Activated naive CD8-positive, alpha-beta T cell treated with anti-CD3 and anti-CD28 coated beads for 36 hours (primary cell): ENCODE measurements around the gene SLC35E2B. TPM values are rescaled to one million over a fixed set of nuclear protein-coding genes. Genes with fewer than 3 reads are reported as not detected.
"Not testable (repeated sequence)": the region's sequence is repeated elsewhere in the genome, so short reads cannot be mapped to it uniquely, and the experiment has no call there.

Experiments
- DNase-seq: peaks from one replicate; pipeline ENCODE4 v3.0.0; 2021
- H3K27ac Mint-ChIP-seq: one replicate; pipeline ENCODE4 v1.8.0; 2022; ENCODE audit warnings: mild to moderate bottlenecking, moderate library complexity, mixed read lengths
- H3K27me3 Mint-ChIP-seq: one replicate; pipeline ENCODE4 v1.8.0; 2022; ENCODE audit warnings: mild to moderate bottlenecking, mixed read lengths
- H3K36me3 Mint-ChIP-seq: one replicate; pipeline ENCODE4 v1.8.0; 2021; ENCODE audit warnings: mild to moderate bottlenecking, mixed read lengths
- H3K4me1 Mint-ChIP-seq: one replicate; pipeline ENCODE4 v1.8.0; 2021; ENCODE audit warnings: mixed read lengths
- H3K4me3 Mint-ChIP-seq: one replicate; pipeline ENCODE4 v1.8.0; 2022; ENCODE audit warnings: mild to moderate bottlenecking, moderate library complexity, mixed read lengths
- H3K9me3 Mint-ChIP-seq: one replicate; pipeline ENCODE4 v1.8.0; 2022; ENCODE audit warnings: mixed read lengths
- total RNA-seq, 2 experiments: library from RNA; stranded (reverse); gene quantifications; one replicate each; pipeline ENCODE4 v1.2.3, GENCODE V29; 2021

SLC35E2B gene
- total RNA-seq, 2 experiments from 2014 or later = 19.3 to 20.1 TPM

DNA sequence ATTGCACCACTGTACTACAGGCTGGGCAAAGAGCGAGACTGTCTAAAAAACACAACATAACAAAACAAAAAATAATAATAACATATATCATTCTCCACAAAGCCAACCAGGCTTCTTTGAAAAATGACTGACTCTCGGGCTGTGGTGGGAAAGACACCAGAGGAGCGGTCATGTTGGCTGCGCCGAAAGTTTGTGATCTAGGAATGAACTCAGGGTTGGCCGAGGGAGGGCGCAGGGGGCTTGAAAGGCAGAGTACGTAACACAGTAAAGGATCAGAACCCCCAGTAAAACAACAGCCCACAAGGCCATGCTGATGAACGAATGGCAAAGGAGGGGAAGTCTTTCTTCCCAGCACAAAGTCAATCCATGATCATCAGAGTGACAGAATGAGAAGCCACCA, 4.7 kb downstream of the SLC35E2B start:
- Mint-ChIP-seq H3K4me3 (no peak overlapping the region), H3K4me1 (peaks cover 11% of the 10 kb centered on the region), H3K27me3 (no peaks in the 10 kb centered on the region), H3K36me3 (peaks cover 6% of the 10 kb centered on the region), H3K27ac (peak overlapping the region; percentile 65), H3K9me3 (no peaks in the 10 kb centered on the region)
- DNase-seq = no peak

GRCh38 chr1:1684031-1684681, 8.4 kb downstream of the SLC35E2B start:
- Mint-ChIP-seq H3K4me1 (peaks cover 13% of the 10 kb centered on the region), H3K27ac (no peak overlapping the region), H3K4me3 (no peak overlapping the region), H3K36me3 (peaks cover 3% of the 10 kb centered on the region), H3K9me3 (no peaks in the 10 kb centered on the region), H3K27me3 (no peaks in the 10 kb centered on the region)
- DNase-seq = no peak

DNA sequence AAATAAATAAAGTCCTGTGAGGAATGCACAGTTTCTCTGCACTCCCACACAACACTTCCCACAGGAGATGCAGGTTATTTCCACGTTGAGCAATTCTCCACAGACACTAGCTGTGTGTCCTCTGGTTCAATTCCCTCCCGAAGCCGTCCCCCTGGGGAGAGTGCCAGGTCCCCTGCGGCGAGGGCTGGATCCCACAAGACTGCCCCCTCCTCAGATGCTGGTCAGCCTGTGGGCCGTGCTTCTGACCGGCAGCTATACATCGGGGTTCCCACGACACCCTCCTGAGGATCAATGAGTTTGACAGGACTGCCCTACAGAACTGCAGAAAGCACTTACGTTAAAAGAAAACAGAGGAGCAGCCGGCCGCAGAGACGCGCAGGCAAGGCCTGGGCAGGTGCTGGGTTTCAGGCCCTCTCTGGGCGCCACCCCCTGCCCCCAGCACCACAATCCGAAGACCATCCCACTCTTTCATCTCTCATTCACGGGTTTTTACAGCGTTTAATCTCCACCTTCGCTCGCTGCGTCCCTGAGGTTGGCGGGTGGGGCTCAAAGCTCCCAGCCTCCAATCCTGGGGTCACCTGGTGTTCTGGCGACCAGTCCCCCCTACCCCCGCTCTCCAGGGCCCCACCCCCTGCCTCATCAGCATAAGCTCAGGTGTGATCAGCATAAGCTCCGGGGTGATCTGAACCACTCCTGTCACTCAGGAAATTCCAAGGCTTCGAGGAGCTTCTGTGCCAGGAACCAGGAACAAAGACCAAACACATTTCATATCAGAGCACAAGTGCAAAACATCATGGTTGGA, 9.3 kb downstream of the SLC35E2B start:
- Mint-ChIP-seq H3K4me3 (no peak overlapping the region), H3K9me3 (no peaks in the 10 kb centered on the region), H3K4me1 (peaks cover 17% of the 10 kb centered on the region), H3K36me3 (peaks cover 3% of the 10 kb centered on the region), H3K27ac (no peak overlapping the region), H3K27me3 (no peaks in the 10 kb centered on the region)
- DNase-seq = no peak

- H3K9me3 Mint-ChIP-seq = no peaks in the 10 kb centered on the region
- no peaks in the 10 kb centered on the region for H3K27me3 Mint-ChIP-seq
- no peak overlapping the region for H3K4me3 Mint-ChIP-seq
- DNase-seq = no peak
- H3K4me1 Mint-ChIP-seq = peaks cover 20% of the 10 kb centered on the region
- no peak overlapping the region for H3K27ac Mint-ChIP-seq
- peaks cover 2% of the 10 kb centered on the region for H3K36me3 Mint-ChIP-seq
Observed at GRCh38 chr1:1680912-1681273, 11.7 kb downstream of the SLC35E2B start.

DNA sequence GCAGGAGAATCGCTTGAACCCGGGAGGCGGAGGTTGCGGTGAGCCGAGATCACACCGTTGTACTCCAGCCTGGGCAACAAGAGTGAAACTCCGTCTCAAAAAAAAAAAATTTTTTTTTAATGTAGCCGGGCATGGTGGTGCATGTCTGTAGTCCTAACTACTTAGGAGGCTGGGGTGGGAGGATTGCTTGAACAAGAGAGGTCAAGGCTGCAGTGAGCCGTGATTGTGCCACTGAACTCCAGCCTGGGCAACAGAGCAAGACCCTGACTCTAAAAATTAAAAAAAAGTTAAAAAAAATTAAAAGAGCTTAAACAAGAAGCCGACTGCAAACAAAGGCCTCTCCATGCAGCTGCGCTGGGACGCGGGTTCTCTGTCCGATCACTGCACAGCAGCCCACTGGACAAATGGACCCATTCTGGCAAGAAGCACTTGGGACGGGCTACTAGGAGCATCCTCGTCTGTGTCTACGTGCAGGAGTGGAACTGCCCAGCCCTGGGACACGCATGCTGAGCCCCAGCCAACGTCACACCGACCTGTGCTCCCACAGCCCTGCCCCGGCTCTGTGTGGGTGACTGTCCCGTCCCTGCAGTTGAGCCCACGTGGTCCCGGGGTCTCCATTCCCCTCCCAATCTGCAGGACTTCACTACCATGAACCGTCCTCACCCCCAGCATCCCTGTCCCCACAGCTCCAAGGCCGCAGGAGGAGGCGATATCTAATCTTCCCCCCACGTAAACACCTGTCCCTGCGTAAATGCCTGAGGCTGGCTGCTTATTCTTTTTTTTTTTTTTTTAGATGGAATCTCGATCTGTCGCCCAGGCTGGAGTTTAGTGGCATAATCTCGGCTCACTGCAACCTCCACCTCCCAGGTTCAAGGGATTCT, 12.3 kb downstream of the SLC35E2B start:
- Mint-ChIP-seq H3K4me3 (no peak overlapping the region), H3K27ac (no peak overlapping the region), H3K36me3 (peaks cover 2% of the 10 kb centered on the region)

GRCh38 chr1:1678581-1679380, 13.8 kb downstream of the SLC35E2B start:
- H3K27me3 Mint-ChIP-seq = no peaks in the 10 kb centered on the region
- peak overlapping the region; percentile 76 for H3K4me3 Mint-ChIP-seq
- peak; percentile 67 for DNase-seq
- peaks cover 3% of the 10 kb centered on the region for H3K36me3 Mint-ChIP-seq
- peaks cover 19% of the 10 kb centered on the region for H3K4me1 Mint-ChIP-seq
- H3K27ac Mint-ChIP-seq = peak overlapping the region; percentile 94
- H3K9me3 Mint-ChIP-seq = no peaks in the 10 kb centered on the region

More for the DNA sequence above, 12.3 kb downstream of the SLC35E2B start:
- Mint-ChIP-seq H3K9me3 (no peaks in the 10 kb centered on the region), H3K4me1 (peaks cover 18% of the 10 kb centered on the region), H3K27me3 (no peaks in the 10 kb centered on the region)
- DNase-seq = no peak

DNA sequence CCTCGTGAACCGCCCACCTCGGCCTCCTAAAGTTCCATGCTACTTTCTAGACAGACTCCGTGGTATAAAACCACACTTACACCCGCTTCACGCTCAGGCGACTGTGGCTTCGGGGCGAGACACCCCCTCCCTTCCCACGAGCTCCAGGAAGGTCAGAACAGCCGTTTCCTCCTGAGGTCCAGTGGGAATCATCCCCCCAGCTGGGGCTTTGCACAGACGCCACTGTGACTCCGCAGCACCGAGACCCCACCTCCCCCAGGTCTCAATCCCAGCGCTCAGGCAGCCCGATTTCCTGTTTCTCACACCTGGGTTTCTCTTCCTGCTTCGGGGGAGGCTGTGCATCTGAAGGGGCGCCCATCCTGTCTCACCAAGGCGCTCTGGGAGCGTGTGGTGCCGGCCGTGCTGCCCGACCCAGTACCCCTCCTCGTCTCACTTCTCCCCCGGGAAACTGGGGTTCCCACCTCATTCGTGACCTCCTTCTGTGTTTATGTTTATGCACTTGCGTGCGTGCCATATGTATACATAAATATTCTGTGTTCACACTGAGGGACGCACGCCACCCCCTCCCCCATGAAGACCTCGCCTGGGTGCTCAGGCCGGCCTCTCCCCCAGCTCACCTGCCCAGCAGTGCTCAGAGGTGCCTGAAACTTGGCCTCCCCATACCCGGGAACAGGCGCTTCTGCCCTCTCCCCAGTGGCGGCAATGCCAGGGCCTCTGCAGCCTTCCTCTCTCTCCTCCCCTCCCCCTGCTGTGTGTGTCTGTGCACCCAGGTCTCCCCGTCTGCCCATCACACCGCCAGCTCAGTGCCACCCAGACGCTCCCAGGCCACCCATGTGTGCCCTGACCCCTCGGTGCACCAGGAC, 14.6 kb downstream of the SLC35E2B start:
- H3K4me1 Mint-ChIP-seq = peaks cover 19% of the 10 kb centered on the region
- no peaks in the 10 kb centered on the region for H3K9me3 Mint-ChIP-seq
- H3K27me3 Mint-ChIP-seq = no peaks in the 10 kb centered on the region
- H3K27ac Mint-ChIP-seq = peak overlapping the region; percentile 94
- peak overlapping the region; percentile 76 for H3K4me3 Mint-ChIP-seq
- peaks cover 3% of the 10 kb centered on the region for H3K36me3 Mint-ChIP-seq
- DNase-seq = peak; percentile 62

GRCh38 chr1:1676087-1676486, 16.5 kb downstream of the SLC35E2B start:
- not testable (repeated sequence) for H3K36me3 Mint-ChIP-seq, H3K27me3 Mint-ChIP-seq, H3K9me3 Mint-ChIP-seq, DNase-seq, H3K4me3 Mint-ChIP-seq, H3K27ac Mint-ChIP-seq
- peaks cover 19% of the 10 kb centered on the region for H3K4me1 Mint-ChIP-seq

DNA sequence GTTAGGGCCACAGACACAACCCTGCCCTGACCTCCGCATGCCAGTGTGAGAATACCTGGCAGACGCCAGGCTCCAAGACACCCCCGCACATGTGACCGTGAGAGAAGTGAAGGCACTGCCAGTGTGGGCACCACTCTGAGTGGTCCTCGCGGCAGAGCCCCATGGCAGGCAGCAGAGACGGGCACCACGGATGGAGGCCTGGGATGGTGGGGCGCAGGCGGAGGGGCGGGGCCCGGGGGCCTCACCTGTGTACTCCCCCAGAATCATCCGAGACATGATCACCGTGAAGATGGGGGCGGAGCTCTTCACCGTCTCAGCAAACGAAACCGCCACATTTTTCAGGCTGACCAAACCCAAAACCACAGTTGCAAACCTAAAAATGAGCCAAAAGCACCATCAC, 17.4 kb downstream of the SLC35E2B start:
- not testable (repeated sequence) for H3K9me3 Mint-ChIP-seq, H3K36me3 Mint-ChIP-seq, H3K27ac Mint-ChIP-seq, H3K4me3 Mint-ChIP-seq, DNase-seq, H3K27me3 Mint-ChIP-seq
- peaks cover 19% of the 10 kb centered on the region for H3K4me1 Mint-ChIP-seq

DNA sequence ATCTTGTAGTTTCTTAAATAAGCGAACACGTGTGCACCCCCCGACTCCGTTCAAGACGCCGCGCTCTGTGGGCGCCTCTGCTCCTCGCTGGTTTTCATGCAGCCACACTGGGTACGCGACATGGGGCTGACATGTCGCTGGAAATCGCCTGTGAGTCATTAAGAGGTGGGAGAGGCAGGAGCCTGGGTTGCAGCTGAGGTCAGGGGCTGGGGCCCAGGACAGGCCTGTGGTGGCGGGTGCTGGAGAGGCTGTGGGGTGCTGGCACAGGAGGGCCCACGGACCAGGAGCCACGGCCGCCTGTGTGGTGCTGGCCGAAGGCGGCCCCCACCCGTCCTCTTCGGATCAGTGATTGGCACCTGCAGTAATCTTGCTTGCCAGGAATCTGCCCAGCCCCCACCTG, 17.8 kb downstream of the SLC35E2B start:
- H3K9me3 Mint-ChIP-seq, H3K4me3 Mint-ChIP-seq, H3K27me3 Mint-ChIP-seq, DNase-seq, H3K36me3 Mint-ChIP-seq: not testable (repeated sequence)
- Mint-ChIP-seq H3K27ac (peak overlapping the region; percentile 83), H3K4me1 (peaks cover 19% of the 10 kb centered on the region)

GRCh38 chr1:1672181-1672965, 20.2 kb downstream of the SLC35E2B start:
- no peaks in the 10 kb centered on the region for H3K27me3 Mint-ChIP-seq
- H3K9me3 Mint-ChIP-seq = no peaks in the 10 kb centered on the region
- DNase-seq = no peak
- H3K36me3 Mint-ChIP-seq = peaks cover 4% of the 10 kb centered on the region
- H3K4me1 Mint-ChIP-seq = peaks cover 2% of the 10 kb centered on the region
- H3K27ac Mint-ChIP-seq = no peak overlapping the region
- no peak overlapping the region for H3K4me3 Mint-ChIP-seq

DNA sequence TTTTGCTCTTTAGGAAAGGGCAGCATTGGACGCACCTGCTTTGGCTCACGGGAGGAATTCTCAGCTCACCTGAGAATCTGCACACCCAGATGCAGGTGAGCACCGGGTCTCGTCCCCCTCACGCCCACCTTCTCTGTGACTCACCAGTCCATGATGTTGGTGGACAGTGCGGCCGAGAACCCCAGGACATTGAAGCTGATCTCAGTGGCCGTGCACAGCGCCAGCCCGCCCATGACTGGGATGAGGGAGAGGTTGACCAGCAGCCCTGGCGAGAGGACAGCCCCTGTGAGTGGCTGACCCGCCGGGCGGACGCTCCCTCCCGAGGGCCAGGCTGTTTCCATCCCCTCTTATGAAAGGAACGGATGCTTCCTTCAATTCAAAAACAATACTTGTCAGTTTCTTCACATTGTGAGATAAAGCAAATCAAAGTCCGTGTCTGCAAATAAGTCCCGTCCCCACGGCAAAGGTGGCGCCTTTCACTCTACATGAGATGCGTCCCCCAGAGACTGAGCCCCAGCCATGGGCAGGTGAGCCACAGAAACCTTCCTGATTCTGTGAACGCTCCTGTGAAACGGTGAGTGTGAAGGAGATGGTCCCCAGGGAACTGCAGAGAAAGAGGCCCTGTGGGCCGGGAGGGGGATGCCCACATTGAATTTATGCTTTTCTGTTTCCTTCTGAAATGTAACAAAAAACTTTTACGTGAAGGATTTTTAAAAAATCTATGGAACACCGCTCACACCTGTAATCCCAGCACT, 21.1 kb downstream of the SLC35E2B start:
- Mint-ChIP-seq H3K27me3 (no peaks in the 10 kb centered on the region), H3K4me3 (no peak overlapping the region), H3K4me1 (peaks cover 2% of the 10 kb centered on the region), H3K27ac (no peak overlapping the region), H3K9me3 (no peaks in the 10 kb centered on the region), H3K36me3 (peaks cover 5% of the 10 kb centered on the region)
- DNase-seq = no peak

DNA sequence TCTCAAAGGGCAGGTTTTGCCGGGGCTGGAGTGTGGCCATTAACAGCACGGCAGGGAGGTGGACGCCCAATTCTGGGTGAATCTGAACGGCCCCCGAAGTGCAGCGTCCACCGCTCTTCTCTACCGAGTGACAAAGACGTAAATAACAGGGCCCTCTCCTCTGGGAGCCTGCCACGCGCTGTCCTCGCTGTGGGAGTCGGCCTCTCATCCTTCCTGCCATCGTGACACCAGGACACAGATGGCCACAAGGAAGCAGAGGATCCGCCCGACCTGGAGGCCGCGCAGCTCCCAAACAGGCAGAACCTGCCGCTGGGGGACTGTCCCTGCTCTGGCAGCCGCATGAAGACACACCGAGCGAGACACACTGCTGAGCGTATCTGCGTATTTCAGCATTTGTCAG, 21.7 kb downstream of the SLC35E2B start:
- H3K27me3 Mint-ChIP-seq = no peaks in the 10 kb centered on the region
- H3K27ac Mint-ChIP-seq = no peak overlapping the region
- H3K9me3 Mint-ChIP-seq = no peaks in the 10 kb centered on the region
- H3K4me1 Mint-ChIP-seq = peaks cover 2% of the 10 kb centered on the region
- no peak for DNase-seq
- no peak overlapping the region for H3K4me3 Mint-ChIP-seq
- peaks cover 7% of the 10 kb centered on the region for H3K36me3 Mint-ChIP-seq
